ENCODE results near the gene MEIS2. TPM values are rescaled to one million over a fixed set of nuclear protein-coding genes. Genes with fewer than 3 reads are reported as not detected.

Gene MEIS2
- polyA plus RNA-seq (2012; ENCODE audit: low read depth, missing spikeins): 1.7 TPM

DNA sequence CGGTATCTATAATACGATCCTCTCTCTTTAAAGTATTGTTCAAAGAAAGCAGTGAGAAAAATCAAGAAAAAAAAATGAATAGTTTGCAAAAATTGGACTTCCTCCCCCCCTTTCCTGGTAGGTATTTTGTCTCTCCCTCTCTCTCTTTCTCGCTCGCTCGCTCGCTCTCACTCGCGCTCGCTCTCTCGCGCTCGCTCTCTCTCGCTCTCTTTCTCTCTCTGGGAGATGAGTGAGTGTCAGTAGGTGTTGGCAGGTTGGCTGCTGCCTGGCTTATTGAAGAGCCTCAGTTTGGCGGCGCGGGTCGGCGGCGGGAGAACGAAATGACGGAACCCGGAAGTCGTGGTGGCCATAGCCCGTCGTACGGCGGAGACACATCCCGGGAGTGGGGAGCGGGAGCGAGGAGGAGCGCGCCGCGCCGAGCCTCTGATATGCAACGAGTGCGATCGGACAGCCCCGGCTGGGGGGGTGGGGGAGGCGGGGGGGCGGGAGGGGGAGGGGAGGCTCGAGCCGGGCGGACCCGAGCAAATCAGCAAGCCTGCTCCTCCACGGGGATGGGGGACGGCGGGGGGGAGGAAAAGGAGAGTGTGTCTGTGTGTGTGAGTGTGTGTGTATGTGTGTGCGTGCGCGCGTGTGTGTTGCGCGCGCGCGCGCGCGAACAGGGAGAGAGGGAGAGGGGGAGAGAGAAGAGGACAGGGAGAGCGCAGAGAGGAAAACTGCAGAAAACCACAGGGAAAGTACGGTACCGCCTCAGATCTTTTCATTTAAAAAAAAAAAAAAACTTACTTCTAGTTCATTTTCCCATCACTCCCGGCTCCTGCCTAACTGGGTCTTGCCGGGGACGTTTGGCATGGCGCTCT, at the start of gene MEIS2:
TSS of gene MEIS2 (minus strand) at position 441 of the 857 bp plus-strand sequence. CDS start 1,083 bp downstream, outside the sequence.
- DNase-seq (ENCODE audit: insufficient read length, low spot score): peak; percentile 56
- TF ChIP-seq SPI1 (IDR thresholded peaks at IDR 0.05; ENCODE audit: low read depth, low read length) (no peak), POU2F2 (IDR thresholded peaks at IDR 0.05; ENCODE audit: low read depth, low read length) (no peak), PAX5 (IDR thresholded peaks at IDR 0.05; ENCODE audit: insufficient read depth, low read length, severe bottlenecking) (no peak), POLR2A (IDR thresholded peaks at IDR 0.05; ENCODE audit: low read depth, low read length) (no peak), TAF1 (IDR thresholded peaks at IDR 0.05; ENCODE audit: low read depth, low read length) (peak; percentile 76), POLR2AphosphoS5 (IDR thresholded peaks at IDR 0.05; ENCODE audit: low read depth, low read length) (no peak)
- FAIRE-seq: peak; percentile 16

DNA sequence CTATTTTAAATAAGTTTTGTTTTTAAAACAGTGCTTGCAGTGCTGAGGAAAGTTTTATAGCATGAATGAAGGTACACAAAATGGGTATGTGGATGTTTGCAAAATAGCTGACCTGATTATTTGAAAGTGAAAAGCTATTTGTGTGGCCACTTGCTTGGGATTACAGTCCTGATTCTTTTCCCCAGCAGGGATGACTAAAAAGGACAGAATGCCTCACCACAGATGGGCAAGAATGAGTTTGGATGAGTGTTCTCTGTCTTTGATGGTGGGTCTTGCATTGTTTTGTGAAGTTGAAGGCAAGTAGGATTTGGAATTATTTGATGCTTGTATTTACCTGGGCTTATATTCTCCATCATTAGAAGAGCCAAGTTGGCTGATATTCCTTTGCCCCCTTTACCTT, 48.8 kb upstream of the MEIS2 start:
- FAIRE-seq (no peak), DNase-seq (ENCODE audit: insufficient read length, low spot score) (no peak)
- TF ChIP-seq PAX5 (IDR thresholded peaks at IDR 0.05; ENCODE audit: insufficient read depth, low read length, severe bottlenecking): no peak
- no peak for TF ChIP-seq SPI1 (IDR thresholded peaks at IDR 0.05; ENCODE audit: low read depth, low read length)
- no peak for TF ChIP-seq POLR2AphosphoS5 (IDR thresholded peaks at IDR 0.05; ENCODE audit: low read depth, low read length)
- no peak for TF ChIP-seq POLR2A (IDR thresholded peaks at IDR 0.05; ENCODE audit: low read depth, low read length)
- no peak for TF ChIP-seq POU2F2 (IDR thresholded peaks at IDR 0.05; ENCODE audit: low read depth, low read length)
- TF ChIP-seq TAF1 (IDR thresholded peaks at IDR 0.05; ENCODE audit: low read depth, low read length): no peak

DNA sequence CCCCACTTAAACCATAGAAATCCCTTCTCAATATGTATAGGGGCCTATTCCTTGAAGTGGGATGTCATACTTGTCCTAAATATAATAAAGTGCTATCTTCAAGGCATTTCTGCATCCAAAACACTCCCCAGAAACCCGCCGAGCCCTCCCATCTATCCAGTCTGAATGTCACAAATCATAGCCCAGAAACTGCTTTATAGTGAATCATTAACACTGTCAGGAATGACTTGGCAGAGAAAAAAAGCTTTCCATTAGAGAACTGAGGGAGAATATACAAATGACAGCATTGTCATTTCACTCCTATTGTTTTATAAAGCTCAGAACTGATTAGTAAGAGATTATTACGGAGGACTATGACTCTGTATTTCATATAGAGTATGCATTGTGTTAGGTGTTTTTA, 48.4 kb upstream of the MEIS2 start:
- DNase-seq (ENCODE audit: insufficient read length, low spot score): no peak
- FAIRE-seq: no peak
- TF ChIP-seq POLR2A (IDR thresholded peaks at IDR 0.05; ENCODE audit: low read depth, low read length) (no peak), POU2F2 (IDR thresholded peaks at IDR 0.05; ENCODE audit: low read depth, low read length) (no peak), PAX5 (IDR thresholded peaks at IDR 0.05; ENCODE audit: insufficient read depth, low read length, severe bottlenecking) (no peak), SPI1 (IDR thresholded peaks at IDR 0.05; ENCODE audit: low read depth, low read length) (no peak), POLR2AphosphoS5 (IDR thresholded peaks at IDR 0.05; ENCODE audit: low read depth, low read length) (no peak), TAF1 (IDR thresholded peaks at IDR 0.05; ENCODE audit: low read depth, low read length) (no peak)

DNA sequence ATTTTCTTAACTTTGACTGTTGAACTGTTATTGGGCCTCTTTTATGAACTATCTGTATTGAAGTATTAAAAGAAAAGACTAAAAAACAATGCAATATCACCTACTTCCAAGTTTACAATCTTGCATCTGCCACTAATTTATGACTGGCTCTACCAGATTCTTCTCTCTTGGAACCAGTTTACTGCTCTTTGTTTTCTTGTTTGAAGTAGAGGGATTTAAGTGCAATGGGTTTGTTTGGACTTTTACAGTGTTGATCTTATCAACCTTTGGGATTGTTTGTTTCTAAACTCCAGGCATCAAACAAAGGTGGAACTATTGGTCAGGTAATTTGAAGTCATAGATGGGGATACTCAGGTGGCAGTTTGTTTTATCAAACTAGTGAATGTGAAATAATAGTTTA, 43.0 kb upstream of the MEIS2 start:
- FAIRE-seq (no peak), DNase-seq (ENCODE audit: insufficient read length, low spot score) (no peak)
- TF ChIP-seq TAF1 (IDR thresholded peaks at IDR 0.05; ENCODE audit: low read depth, low read length) (no peak), POLR2AphosphoS5 (IDR thresholded peaks at IDR 0.05; ENCODE audit: low read depth, low read length) (no peak), PAX5 (IDR thresholded peaks at IDR 0.05; ENCODE audit: insufficient read depth, low read length, severe bottlenecking) (no peak), POU2F2 (IDR thresholded peaks at IDR 0.05; ENCODE audit: low read depth, low read length) (no peak), POLR2A (IDR thresholded peaks at IDR 0.05; ENCODE audit: low read depth, low read length) (no peak), SPI1 (IDR thresholded peaks at IDR 0.05; ENCODE audit: low read depth, low read length) (no peak)

DNA sequence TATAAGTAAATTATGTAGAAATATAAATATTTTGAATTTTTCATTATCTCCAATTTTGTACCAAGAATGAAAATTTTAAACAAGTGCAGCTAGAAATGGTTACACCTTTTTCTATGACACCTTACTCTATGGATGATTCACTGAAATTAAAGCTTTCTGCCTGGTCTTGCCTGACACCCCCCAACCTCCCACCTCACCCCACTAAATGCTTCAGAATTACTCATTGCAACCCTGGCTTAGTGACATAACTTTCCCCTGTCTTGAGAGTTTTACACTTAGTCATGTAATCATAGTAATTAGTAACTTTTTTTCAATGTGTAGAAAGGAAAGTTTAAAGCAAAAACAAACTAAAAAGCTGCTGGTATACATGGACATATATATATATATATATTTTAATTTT, 42.0 kb upstream of the MEIS2 start:
- no peak for DNase-seq (ENCODE audit: insufficient read length, low spot score)
- no peak for FAIRE-seq
- TF ChIP-seq SPI1 (IDR thresholded peaks at IDR 0.05; ENCODE audit: low read depth, low read length) (no peak), POLR2AphosphoS5 (IDR thresholded peaks at IDR 0.05; ENCODE audit: low read depth, low read length) (no peak), TAF1 (IDR thresholded peaks at IDR 0.05; ENCODE audit: low read depth, low read length) (no peak), PAX5 (IDR thresholded peaks at IDR 0.05; ENCODE audit: insufficient read depth, low read length, severe bottlenecking) (no peak), POLR2A (IDR thresholded peaks at IDR 0.05; ENCODE audit: low read depth, low read length) (no peak)

DNA sequence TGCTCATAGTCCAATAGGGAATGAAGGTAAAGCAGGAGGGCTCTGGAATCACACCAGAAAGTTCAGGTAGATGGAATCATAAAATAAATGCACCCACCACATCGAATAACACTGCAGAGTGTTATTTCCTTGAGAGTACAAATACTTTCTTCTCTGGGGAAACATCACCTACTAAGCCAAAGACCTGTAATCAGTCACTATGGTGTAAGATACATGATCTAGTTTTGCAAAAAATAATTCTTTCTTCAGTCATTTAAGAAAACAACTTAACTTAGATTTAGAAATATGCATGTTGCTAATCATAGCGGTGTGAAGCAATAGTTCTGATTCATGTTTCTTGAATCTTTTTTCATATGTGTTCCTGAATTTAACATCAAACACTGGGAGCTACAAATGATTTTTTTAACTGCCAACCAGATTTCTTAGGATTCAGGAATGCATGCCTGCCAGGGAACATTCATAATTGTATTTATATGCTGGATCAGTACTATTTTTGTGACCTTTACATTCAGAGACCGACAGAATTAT, 40.2 kb upstream of the MEIS2 start:
- no peak for TF ChIP-seq POU2F2 (IDR thresholded peaks at IDR 0.05; ENCODE audit: low read depth, low read length)
- no peak for TF ChIP-seq TAF1 (IDR thresholded peaks at IDR 0.05; ENCODE audit: low read depth, low read length)
- TF ChIP-seq POLR2AphosphoS5 (IDR thresholded peaks at IDR 0.05; ENCODE audit: low read depth, low read length): no peak
- no peak for TF ChIP-seq PAX5 (IDR thresholded peaks at IDR 0.05; ENCODE audit: insufficient read depth, low read length, severe bottlenecking)
- no peak for TF ChIP-seq POLR2A (IDR thresholded peaks at IDR 0.05; ENCODE audit: low read depth, low read length)
- no peak for TF ChIP-seq SPI1 (IDR thresholded peaks at IDR 0.05; ENCODE audit: low read depth, low read length)
- FAIRE-seq (no peak), DNase-seq (ENCODE audit: insufficient read length, low spot score) (no peak)

DNA sequence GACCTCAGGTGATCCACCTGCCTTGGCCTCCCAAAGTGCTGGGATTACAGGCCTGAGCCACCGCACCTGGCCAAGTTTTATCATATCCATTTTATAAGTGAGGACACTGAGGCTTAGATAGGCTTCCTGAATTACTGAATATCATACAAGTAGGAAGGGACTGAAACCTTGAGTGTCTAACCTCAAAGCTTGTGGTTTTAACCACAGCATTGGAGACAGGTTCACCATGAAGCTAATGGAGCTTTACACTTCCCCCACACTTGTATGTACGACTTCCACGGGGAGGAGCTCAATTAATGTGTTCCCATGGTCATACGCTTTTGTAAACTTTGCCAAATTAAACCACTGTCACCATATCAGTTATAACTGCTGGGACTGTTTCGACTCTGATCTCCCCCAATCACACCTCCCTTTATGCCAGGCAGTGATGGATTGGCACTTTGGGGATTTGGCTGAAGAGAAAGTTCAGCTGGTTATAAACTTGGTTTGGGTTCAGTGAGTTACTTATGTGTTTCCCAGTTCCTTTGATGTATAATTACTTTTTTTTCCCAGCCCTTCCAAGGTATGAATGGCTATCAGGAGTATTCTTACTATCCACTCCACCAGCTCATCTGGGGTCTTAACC, 38.4 kb upstream of the MEIS2 start:
- no peak for FAIRE-seq
- TF ChIP-seq SPI1 (IDR thresholded peaks at IDR 0.05; ENCODE audit: low read depth, low read length) (no peak), POU2F2 (IDR thresholded peaks at IDR 0.05; ENCODE audit: low read depth, low read length) (no peak), POLR2AphosphoS5 (IDR thresholded peaks at IDR 0.05; ENCODE audit: low read depth, low read length) (no peak), PAX5 (IDR thresholded peaks at IDR 0.05; ENCODE audit: insufficient read depth, low read length, severe bottlenecking) (no peak), TAF1 (IDR thresholded peaks at IDR 0.05; ENCODE audit: low read depth, low read length) (no peak), POLR2A (IDR thresholded peaks at IDR 0.05; ENCODE audit: low read depth, low read length) (no peak)

DNA sequence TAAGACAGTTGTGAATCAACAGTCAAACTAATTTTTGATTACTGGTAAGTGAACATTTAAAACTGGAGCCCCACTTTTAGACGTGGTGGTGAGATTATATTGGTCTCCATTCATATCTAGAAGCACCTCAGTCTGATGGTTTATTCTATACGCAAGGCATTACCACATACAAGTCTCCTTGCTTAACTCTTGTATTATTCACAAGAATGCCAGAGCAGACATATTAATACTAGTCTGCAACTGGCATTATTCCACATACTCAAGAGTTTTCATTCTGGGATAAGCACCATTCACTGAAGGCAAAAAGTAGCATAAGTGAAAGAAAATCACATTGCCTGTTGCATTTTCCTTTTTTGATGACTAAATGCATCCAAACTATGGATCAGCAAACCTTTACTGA, 36.9 kb upstream of the MEIS2 start:
- DNase-seq (ENCODE audit: insufficient read length, low spot score): no peak
- FAIRE-seq: no peak
- TF ChIP-seq SPI1 (IDR thresholded peaks at IDR 0.05; ENCODE audit: low read depth, low read length): no peak
- no peak for TF ChIP-seq TAF1 (IDR thresholded peaks at IDR 0.05; ENCODE audit: low read depth, low read length)
- TF ChIP-seq PAX5 (IDR thresholded peaks at IDR 0.05; ENCODE audit: insufficient read depth, low read length, severe bottlenecking): no peak
- TF ChIP-seq POLR2A (IDR thresholded peaks at IDR 0.05; ENCODE audit: low read depth, low read length): no peak
- no peak for TF ChIP-seq POU2F2 (IDR thresholded peaks at IDR 0.05; ENCODE audit: low read depth, low read length)
- no peak for TF ChIP-seq POLR2AphosphoS5 (IDR thresholded peaks at IDR 0.05; ENCODE audit: low read depth, low read length)

More for the DNA sequence above, 38.4 kb upstream of the MEIS2 start:
- no peak for DNase-seq (ENCODE audit: insufficient read length, low spot score)

DNA sequence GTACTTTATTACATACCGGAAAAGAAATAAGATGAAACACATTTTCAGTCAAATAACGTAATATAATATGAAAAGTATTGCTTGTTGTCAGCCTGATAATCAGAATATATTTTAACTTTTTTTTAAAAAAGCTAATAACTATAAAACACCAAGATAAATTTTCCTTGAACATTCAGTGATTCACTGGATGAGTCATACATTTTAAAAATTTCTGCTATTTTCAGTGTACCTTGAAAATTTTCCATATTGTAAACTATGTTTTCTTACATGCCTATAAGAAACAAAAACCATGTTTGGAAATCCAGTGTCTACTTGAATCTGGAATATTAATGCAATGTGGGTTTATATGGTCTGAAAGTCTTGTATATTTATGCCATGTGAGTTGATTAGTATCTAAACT, 36.3 kb upstream of the MEIS2 start:
- FAIRE-seq (no peak), DNase-seq (ENCODE audit: insufficient read length, low spot score) (no peak)
- no peak for TF ChIP-seq POLR2AphosphoS5 (IDR thresholded peaks at IDR 0.05; ENCODE audit: low read depth, low read length)
- TF ChIP-seq SPI1 (IDR thresholded peaks at IDR 0.05; ENCODE audit: low read depth, low read length): no peak
- no peak for TF ChIP-seq POU2F2 (IDR thresholded peaks at IDR 0.05; ENCODE audit: low read depth, low read length)
- no peak for TF ChIP-seq TAF1 (IDR thresholded peaks at IDR 0.05; ENCODE audit: low read depth, low read length)
- no peak for TF ChIP-seq PAX5 (IDR thresholded peaks at IDR 0.05; ENCODE audit: insufficient read depth, low read length, severe bottlenecking)
- TF ChIP-seq POLR2A (IDR thresholded peaks at IDR 0.05; ENCODE audit: low read depth, low read length): no peak
